Fibroblast of the aortic adventitia (primary cell): Measurements from ENCODE around the gene USP25. TPM values are rescaled to one million over a fixed set of nuclear protein-coding genes. Genes with fewer than 3 reads are reported as not detected.

Experiments
- DNase-seq: peaks from one replicate; pipeline ENCODE4 v3.0.0-alpha.2; 2010; ENCODE audit warnings: low read depth
- H3K4me3 ChIP-seq: 2 replicates; pipeline ENCODE4 v1.5.1; 2011; ENCODE audit warnings: low read depth, mild to moderate bottlenecking, control low read depth, low read length, moderate library complexity
- total RNA-seq: library from RNA; depleted of rRNA; stranded (reverse); fragments of >200 nt; gene quantifications from 2 replicates; pipeline ENCODE4 v1.2.3, GENCODE V29; 2012; ENCODE audit warnings: low replicate concordance
- TF ChIP-seq, protein P1 (sequence below): IDR thresholded peaks from 2 replicates; pipeline ENCODE4 v1.5.1; 2011; ENCODE audit warnings: mild to moderate bottlenecking, low read length, control low read depth, inconsistent platforms; ENCODE audit not compliant: insufficient read depth

The USP25 gene
- total RNA-seq, 1 donor = 37.3 TPM

DNA sequence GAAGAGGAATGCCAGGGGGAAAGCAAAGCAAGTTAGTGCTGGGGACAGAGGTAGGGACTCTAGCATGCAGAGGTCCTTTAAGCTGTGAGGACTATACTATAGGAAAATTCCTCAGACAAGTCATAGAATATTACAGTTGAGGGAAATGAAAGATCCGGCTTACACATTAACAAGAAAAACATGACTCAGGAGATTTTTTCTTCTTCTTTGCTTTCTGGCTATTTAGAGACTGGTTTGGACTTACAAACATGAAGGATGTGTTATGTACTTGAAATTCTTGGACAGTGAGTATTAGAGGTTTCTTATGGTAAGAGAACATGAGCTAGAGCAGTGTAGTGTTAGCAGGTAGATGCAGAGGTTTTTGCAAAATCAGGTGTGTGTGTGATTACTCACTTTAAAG is 24.9 kb downstream of the USP25 start:
- TF ChIP-seq, protein P1, sequence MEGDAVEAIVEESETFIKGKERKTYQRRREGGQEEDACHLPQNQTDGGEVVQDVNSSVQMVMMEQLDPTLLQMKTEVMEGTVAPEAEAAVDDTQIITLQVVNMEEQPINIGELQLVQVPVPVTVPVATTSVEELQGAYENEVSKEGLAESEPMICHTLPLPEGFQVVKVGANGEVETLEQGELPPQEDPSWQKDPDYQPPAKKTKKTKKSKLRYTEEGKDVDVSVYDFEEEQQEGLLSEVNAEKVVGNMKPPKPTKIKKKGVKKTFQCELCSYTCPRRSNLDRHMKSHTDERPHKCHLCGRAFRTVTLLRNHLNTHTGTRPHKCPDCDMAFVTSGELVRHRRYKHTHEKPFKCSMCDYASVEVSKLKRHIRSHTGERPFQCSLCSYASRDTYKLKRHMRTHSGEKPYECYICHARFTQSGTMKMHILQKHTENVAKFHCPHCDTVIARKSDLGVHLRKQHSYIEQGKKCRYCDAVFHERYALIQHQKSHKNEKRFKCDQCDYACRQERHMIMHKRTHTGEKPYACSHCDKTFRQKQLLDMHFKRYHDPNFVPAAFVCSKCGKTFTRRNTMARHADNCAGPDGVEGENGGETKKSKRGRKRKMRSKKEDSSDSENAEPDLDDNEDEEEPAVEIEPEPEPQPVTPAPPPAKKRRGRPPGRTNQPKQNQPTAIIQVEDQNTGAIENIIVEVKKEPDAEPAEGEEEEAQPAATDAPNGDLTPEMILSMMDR = no peak
- no peak overlapping the region for H3K4me3 ChIP-seq
- DNase-seq = peak; percentile 29

DNA sequence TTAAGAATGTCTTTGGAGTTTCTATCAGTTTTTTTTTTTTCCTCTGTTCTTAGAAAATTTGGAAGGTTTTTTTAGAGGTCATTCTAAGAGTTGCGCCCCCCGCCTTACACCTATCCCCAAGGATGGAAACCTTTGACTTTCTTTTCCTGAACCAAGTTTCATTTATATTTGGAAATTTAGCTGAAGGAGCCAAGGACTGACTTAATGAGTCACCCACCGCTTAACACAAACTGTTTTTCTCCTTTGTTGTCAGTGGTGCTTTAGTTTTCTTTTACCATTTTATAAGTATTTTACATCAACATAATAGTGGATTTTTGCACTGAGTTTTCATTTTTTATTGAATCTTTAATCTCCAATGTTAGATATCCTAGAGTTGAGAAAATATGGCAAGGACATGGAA is 25.3 kb downstream of the USP25 start:
- TF ChIP-seq, protein P1 = no peak
- H3K4me3 ChIP-seq = no peak overlapping the region
- no peak for DNase-seq

DNA sequence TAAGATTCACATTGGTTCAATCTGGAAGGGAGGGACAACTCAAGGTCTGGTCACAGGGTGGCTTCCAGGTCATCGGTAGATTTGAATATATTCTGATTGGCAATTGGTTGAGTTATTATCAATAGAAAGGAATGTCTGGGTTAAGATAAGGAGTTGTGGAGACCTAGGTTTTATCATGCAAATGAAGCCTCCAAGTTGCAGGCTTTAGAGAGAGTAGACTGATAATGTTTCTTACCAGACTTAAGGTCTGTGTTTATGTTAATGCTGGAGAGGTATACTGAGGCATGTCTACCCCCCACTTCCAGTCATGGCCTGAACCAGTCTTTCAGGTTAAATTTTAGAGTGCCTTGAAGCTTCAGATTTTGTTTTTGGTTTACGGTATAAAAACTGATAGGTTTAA is 29.7 kb downstream of the USP25 start:
- H3K4me3 ChIP-seq = no peak overlapping the region
- no peak for DNase-seq
- TF ChIP-seq, protein P1 = no peak

DNA sequence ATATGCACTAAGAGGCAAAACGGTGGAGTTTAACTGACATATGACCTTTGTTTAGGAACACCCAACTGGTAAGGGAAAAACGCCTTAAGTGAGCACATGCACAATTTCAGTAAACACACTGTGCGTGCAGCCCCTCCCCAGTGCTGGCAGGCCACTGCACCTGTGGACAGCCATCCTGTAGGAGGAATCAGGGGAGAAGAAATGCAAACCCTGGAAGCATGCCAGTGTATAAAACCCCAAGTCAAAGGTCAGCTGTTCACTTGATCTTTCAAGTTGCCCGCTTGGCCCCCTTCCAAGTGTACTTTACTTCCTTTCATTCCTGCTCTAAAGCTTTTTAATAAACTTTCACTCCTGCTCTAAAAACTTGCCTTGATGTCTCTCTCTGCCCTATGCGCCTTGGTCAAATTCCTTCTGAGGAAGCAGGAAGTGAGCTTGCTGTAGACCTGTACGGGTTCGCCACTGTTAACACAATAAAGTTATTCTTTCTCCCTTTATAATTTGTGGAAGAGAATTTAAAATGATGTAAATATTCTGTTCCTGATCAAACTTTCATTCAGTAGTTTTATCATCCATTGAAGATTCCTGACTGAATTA is 31.8 kb downstream of the USP25 start:
- H3K4me3 ChIP-seq = no peak overlapping the region
- DNase-seq = no peak
- TF ChIP-seq, protein P1 = no peak

DNA sequence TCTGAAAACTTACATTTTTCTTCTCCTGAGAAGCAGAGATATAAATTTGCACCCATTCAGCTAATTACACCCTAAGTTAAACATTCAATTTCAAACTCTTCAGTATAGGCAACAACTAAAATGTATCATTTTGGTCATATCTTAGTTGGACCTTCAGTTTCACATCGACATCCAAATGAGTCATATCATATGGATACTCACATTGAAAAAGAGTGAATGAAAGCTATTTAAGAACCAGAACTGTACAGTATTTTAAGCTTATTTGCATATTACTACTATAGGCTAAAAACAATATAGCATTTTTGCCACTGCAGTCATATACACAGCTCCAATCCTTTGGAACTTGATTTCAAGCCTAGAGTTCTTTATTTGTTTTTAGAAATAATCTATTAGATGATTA is 33.6 kb downstream of the USP25 start:
- TF ChIP-seq, protein P1 = no peak
- H3K4me3 ChIP-seq = no peak overlapping the region
- no peak for DNase-seq

DNA sequence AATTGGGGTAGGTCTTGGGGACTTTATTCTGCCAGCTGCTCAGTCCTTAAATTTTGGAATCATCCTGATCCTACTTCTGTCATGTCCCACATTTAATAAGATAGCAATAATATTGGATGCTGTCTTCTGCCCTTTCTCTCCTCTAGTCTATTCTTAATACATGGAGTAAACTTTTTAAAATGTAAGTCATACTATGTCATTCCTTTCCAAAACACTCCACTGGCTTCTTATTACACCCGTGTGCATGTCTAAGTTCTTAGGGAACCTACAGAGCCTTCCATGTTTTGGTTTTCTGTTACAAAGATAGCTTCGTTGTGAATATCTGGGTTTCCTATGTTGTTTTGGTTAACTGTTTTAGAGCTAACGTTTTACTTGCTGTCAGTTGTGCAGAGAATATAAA is 35.1 kb downstream of the USP25 start:
- TF ChIP-seq, protein P1 = no peak
- DNase-seq = no peak
- H3K4me3 ChIP-seq = no peak overlapping the region
